ENCODE data around the gene SGK2. TPM values are rescaled to one million over a fixed set of nuclear protein-coding genes. Genes with fewer than 3 reads are reported as not detected.

SGK2 gene
- total RNA-seq, 1 experiment from 2014 or later, result not detected

- no peak for TF ChIP-seq CTCF (conservative IDR thresholded peaks at IDR 0.05)
- no peaks in the 10 kb centered on the region for H3K4me1 ChIP-seq (ENCODE audit: insufficient read depth, low read length)
- H3K56ac ChIP-seq (ENCODE audit: insufficient read length, low read depth, low read length), result no peak overlapping the region
- no peak overlapping the region for H3K4me3 Mint-ChIP-seq
- no peaks in the 10 kb centered on the region for H4K20me1 ChIP-seq (ENCODE audit: control insufficient read depth, insufficient read depth, insufficient read length)
- no peak overlapping the region for H3K23ac ChIP-seq (ENCODE audit: insufficient read length, low read depth, low read length)
- H2BK120ac ChIP-seq (ENCODE audit: low read depth, low read length, poor library complexity, severe bottlenecking), result no peak overlapping the region
- H4K5ac ChIP-seq (ENCODE audit: insufficient read length, low read depth, low read length), result no peak overlapping the region
- no peak overlapping the region for H2BK12ac ChIP-seq (ENCODE audit: insufficient read length, low read depth, low read length)
- peaks cover 3% of the 10 kb centered on the region in 2 experiments; a peak in 3 of 4 replicates for H3K4me1 Mint-ChIP-seq
- no peak overlapping the region for H2AK5ac ChIP-seq (ENCODE audit: insufficient read length, low read length)
- no peak overlapping the region for H3K9ac ChIP-seq (ENCODE audit: extremely low read depth, insufficient read length, low read length)
- no peak overlapping the region for H4K8ac ChIP-seq (replicated peaks; ENCODE audit: insufficient read length, low read depth, low read length)
- no peaks in the 10 kb centered on the region for H3K27me3 ChIP-seq (ENCODE audit: insufficient read depth, low read length)
- no peak overlapping the region for H2AFZ ChIP-seq (ENCODE audit: low read length)
- H4K91ac ChIP-seq (ENCODE audit: insufficient read length, low read depth, low read length), result no peak overlapping the region
- no peak overlapping the region for H3K4me2 ChIP-seq (ENCODE audit: insufficient read depth, insufficient read length, low read length)
- H2BK5ac ChIP-seq (ENCODE audit: insufficient read length, low read length), result no peak overlapping the region
- no peak overlapping the region for H2BK20ac ChIP-seq (ENCODE audit: low read depth, low read length, poor library complexity, severe bottlenecking)
- no peak overlapping the region for H3K18ac ChIP-seq (ENCODE audit: insufficient read length, low read depth, low read length)
- H3K79me2 ChIP-seq (ENCODE audit: insufficient read depth, low read length), result no peaks in the 10 kb centered on the region
- H2BK15ac ChIP-seq (ENCODE audit: low read depth, low read length), result no peak overlapping the region
- WGBS (ENCODE audit: extremely low coverage, insufficient read length, low lambda C conversion rate), result no CpG with 5 or more reads among the region's 3 CpGs
- no peaks in the 10 kb centered on the region for H3K9me3 ChIP-seq (ENCODE audit: control insufficient read depth, low read depth, low read length)
- no peak for DNase-seq
- no peaks in the 10 kb centered on the region for H3K9me3 Mint-ChIP-seq
- H3K79me1 ChIP-seq (ENCODE audit: insufficient read depth, low read depth, low read length, poor library complexity, severe bottlenecking), result no peaks in the 10 kb centered on the region
- H3K23me2 ChIP-seq (ENCODE audit: insufficient read length, low read depth, low read length, poor library complexity, severe bottlenecking), result no peaks in the 10 kb centered on the region
- H3K14ac ChIP-seq (ENCODE audit: insufficient read depth, low read length), result no peak overlapping the region
- H3K27ac Mint-ChIP-seq, result peak overlapping the region in 1 of 3 experiments; percentile 42; a peak in 1 of 7 replicates
- H3T11ph ChIP-seq (ENCODE audit: low read length), result no peak overlapping the region
- H3K36me3 Mint-ChIP-seq (ENCODE audit: insufficient read depth in 1 of 3, low read depth in 3 of 3), result no peaks in the 10 kb centered on the region
- no peak overlapping the region for H3K27ac ChIP-seq (ENCODE audit: insufficient read length, low read depth, low read length)
- no peaks in the 10 kb centered on the region for H3K27me3 Mint-ChIP-seq (ENCODE audit: low read depth)
- H3K4ac ChIP-seq (ENCODE audit: low read depth, low read length), result no peak overlapping the region
Observed at GRCh38 chr20:43571310-43571709, 12.5 kb downstream of the SGK2 start.
